Chondrocyte (in vitro differentiated cells): Measurements from ENCODE around the gene MAPK8. TPM values are rescaled to one million over a fixed set of nuclear protein-coding genes. Genes with fewer than 3 reads are reported as not detected.

Experiments used
- DNase-seq: peaks from one replicate; pipeline ENCODE4 v3.0.0; 2021; ENCODE audit warnings: mixed read lengths, low spot score
- H3K27ac Mint-ChIP-seq: one replicate; pipeline ENCODE4 v1.8.0; 2021; ENCODE audit warnings: mild to moderate bottlenecking, moderate library complexity, mixed read lengths; ENCODE audit not compliant: unreplicated experiment
- H3K27me3 Mint-ChIP-seq: 2 replicates; pipeline ENCODE4 v1.8.0; 2021; ENCODE audit warnings: low read depth, mixed read lengths
- H3K36me3 Mint-ChIP-seq: 2 replicates; pipeline ENCODE4 v1.8.0; 2021; ENCODE audit warnings: low read depth, mixed read lengths
- H3K4me1 Mint-ChIP-seq: 2 replicates; pipeline ENCODE4 v1.8.0; 2021; ENCODE audit warnings: low read depth, mild to moderate bottlenecking, mixed read lengths
- H3K4me3 Mint-ChIP-seq: one replicate; pipeline ENCODE4 v1.8.0; 2021; ENCODE audit warnings: mild to moderate bottlenecking, moderate library complexity, mixed read lengths; ENCODE audit not compliant: unreplicated experiment
- H3K9me3 Mint-ChIP-seq: 2 replicates; pipeline ENCODE4 v1.8.0; 2021; ENCODE audit warnings: low read depth, mixed read lengths
- total RNA-seq: library from RNA; stranded (reverse); gene quantifications from 3 replicates; pipeline ENCODE4 v1.2.1, GENCODE V29; 2021
- TF ChIP-seq, protein P1 (sequence below): fragments of 200-600 bp; sonication (generic); IDR thresholded peaks from 2 replicates; pipeline ENCODE4 v1.5.0; 2021; ENCODE audit warnings: antibody characterized with exemption, mild to moderate bottlenecking, moderate library complexity

The MAPK8 gene
- total RNA-seq, 1 donor from 2014 or later, result 43.4 TPM

DNA sequence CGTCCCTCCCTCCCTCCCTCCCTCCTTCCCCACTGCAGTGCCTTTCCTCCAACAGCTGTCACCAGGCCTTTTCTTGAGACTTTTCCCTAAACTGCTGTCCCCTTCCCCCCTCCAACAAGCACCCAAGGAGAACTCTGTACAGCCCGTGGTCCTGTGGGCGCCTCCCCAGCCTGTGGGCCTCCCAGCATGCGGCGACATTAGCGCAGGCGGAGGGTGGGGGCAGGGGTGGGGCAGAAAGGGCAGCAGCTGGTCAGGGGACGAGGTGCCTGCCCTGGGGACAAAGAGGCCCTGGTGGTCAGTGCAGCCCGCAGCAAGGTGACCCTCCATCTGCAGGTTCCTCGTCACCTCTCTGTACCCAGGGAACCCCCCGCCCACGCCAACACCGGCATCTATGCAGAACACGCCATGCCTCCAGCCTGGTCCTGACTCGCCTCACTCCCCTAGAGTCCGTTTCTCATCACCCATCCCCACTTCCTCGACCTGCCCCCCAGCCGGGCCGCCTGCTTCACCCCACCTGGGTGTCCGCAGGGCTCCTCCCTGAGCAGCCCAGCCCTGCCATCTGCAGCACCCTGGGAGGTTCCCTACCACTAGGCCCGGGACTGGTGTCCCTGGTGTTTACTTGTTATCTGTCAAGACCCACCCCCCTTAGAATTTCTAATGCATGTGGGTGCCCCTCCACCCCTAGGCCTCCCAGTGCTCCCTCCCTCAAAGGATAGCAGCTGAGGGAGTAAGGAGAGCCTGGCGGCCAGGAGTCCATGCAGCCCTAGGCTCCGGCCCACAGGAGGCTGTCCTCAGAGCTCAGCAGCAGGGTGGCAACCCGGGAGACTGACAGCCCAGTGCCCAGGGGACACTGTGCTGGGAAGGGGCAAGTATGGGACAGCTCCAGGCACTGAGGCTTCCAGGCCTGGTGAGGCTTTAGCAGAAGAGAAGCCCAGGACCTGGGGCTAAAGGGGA is 150.6 kb downstream of the MAPK8 start:
- H3K36me3 Mint-ChIP-seq, result no peaks in the 10 kb centered on the region
- H3K4me3 Mint-ChIP-seq, result no peak overlapping the region
- H3K27me3 Mint-ChIP-seq, result no peaks in the 10 kb centered on the region
- DNase-seq, result peak; percentile 87
- peaks cover 6% of the 10 kb centered on the region for H3K4me1 Mint-ChIP-seq
- H3K9me3 Mint-ChIP-seq, result no peaks in the 10 kb centered on the region
- no peak overlapping the region for H3K27ac Mint-ChIP-seq
- TF ChIP-seq, protein P1, sequence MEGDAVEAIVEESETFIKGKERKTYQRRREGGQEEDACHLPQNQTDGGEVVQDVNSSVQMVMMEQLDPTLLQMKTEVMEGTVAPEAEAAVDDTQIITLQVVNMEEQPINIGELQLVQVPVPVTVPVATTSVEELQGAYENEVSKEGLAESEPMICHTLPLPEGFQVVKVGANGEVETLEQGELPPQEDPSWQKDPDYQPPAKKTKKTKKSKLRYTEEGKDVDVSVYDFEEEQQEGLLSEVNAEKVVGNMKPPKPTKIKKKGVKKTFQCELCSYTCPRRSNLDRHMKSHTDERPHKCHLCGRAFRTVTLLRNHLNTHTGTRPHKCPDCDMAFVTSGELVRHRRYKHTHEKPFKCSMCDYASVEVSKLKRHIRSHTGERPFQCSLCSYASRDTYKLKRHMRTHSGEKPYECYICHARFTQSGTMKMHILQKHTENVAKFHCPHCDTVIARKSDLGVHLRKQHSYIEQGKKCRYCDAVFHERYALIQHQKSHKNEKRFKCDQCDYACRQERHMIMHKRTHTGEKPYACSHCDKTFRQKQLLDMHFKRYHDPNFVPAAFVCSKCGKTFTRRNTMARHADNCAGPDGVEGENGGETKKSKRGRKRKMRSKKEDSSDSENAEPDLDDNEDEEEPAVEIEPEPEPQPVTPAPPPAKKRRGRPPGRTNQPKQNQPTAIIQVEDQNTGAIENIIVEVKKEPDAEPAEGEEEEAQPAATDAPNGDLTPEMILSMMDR, result no peak

DNA sequence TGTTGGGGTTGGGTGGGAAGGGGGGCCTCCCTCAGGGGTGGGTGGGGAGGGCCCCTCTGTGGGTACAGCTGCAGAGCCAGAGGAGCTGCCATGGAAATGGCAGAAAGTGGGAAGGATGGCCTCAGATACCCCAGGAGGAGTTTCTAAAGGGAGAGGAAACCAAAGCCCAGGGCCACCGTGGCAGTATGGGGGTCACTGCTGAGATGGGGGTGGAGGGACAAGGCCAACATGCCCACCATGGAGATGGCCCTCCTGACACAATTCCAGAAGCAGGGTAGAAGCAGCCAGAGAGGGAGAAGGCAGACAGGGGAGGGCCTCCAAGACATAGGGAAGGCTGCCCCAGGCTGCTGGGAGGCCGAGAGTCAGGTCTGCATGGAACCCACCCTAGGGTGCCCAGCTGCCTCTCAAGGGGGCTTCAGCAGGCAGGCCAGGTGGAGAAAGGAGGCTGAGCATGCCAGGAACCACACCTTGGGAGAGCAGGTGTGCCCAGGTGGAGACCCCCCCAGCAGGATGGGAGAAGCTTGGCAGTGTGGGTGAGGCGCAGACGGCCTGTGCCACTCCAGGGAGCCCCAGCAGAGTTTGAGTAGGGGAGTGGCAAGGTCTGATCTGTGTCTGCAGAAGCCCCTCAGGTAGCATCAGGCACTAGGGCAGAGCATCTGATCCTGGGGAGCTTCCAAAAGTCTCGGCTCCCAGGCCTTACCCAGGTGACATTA is 151.6 kb downstream of the MAPK8 start:
- no peak overlapping the region for H3K4me3 Mint-ChIP-seq
- H3K27ac Mint-ChIP-seq, result no peak overlapping the region

DNA sequence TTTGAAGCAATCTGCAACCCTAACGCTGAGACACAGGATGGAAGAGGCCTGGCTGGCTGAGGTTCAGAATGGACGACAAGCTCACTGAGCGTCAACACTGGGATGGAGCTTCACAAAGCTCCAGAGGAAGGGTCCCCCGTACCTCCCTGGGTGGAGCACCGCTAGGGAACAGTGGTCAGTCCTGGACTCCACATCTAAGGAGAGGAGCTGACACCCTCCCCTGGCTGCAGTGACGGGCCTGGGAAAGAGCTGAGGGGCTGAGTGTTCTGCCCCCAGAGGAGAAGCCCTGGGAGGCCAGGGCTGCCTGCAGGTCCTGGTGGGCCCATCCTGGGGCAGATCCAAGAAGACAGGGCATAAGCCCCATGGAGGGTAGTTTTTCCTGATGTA is 152.2 kb downstream of the MAPK8 start:
- H3K27me3 Mint-ChIP-seq, result no peaks in the 10 kb centered on the region
- peaks cover 9% of the 10 kb centered on the region for H3K4me1 Mint-ChIP-seq
- DNase-seq, result no peak
- H3K36me3 Mint-ChIP-seq, result no peaks in the 10 kb centered on the region
- no peaks in the 10 kb centered on the region for H3K9me3 Mint-ChIP-seq
- TF ChIP-seq, protein P1, result no peak
- H3K27ac Mint-ChIP-seq, result no peak overlapping the region
- H3K4me3 Mint-ChIP-seq, result no peak overlapping the region

More for the DNA sequence above, 151.6 kb downstream of the MAPK8 start:
- DNase-seq, result no peak
- no peaks in the 10 kb centered on the region for H3K36me3 Mint-ChIP-seq
- TF ChIP-seq, protein P1, result no peak
- peaks cover 6% of the 10 kb centered on the region for H3K4me1 Mint-ChIP-seq
- H3K27me3 Mint-ChIP-seq, result no peaks in the 10 kb centered on the region
- H3K9me3 Mint-ChIP-seq, result no peaks in the 10 kb centered on the region

DNA sequence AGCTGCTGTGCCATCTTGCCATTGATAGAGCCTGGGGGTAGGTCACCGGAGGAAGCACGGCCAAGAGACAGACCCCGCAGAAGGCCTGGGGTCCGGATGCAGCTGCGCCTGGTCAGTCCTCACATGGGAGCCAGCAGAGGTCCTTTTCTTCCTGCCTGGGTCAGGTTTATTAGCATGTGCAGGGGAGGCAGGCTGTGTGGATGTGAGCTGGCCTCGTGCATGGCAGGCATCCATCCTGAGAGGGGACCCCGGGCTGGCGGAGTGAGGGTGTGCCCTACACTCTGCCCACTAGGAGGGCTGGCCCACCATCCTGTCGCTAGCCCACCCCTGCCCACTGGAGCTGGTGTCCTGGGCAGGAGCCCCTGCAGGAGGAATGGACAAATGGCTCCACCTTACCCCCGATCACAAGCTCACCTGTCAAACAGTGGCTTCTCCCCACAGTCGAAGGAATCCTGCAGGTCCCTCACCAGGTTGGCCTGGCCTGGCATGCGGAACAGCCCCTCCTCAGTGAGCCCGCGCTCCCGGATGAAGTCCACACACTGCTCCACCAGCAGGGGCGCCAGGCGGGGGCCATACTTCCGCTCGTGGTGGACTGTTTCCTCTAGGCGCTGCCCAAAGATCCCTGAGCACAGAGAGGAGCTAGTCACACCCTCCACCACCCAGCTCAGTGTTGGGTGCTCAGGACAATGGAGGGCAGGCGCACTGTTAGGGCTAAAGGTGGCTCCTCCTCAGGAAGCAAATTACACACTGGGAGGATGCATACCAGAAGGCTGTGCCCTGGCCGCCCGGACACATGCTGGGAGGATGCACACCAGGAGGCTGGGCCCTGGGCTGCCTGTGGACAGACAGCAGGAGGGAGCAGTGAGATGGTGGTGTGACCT is 153.0 kb downstream of the MAPK8 start:
- H3K27me3 Mint-ChIP-seq, result no peaks in the 10 kb centered on the region
- H3K9me3 Mint-ChIP-seq, result no peaks in the 10 kb centered on the region
- TF ChIP-seq, protein P1, result no peak
- H3K27ac Mint-ChIP-seq, result no peak overlapping the region
- H3K36me3 Mint-ChIP-seq, result no peaks in the 10 kb centered on the region
- H3K4me1 Mint-ChIP-seq, result peaks cover 14% of the 10 kb centered on the region
- DNase-seq, result peak; percentile 88
- no peak overlapping the region for H3K4me3 Mint-ChIP-seq
